SU-DHL-6 (cell line): Measurements from ENCODE around the gene EML1.

Experiments used
- CTCF ChIP-seq: fragments of 200-600 bp; sonication (generic); IDR thresholded peaks from one replicate; pipeline ENCODE4 v1.5.1; 2017; ENCODE audit warnings: antibody characterized with exemption, mild to moderate bottlenecking, low read length, moderate library complexity; ENCODE audit not compliant: insufficient read depth, poor library complexity, severe bottlenecking
- EZH2phosphoT487 ChIP-seq: fragments of 200-600 bp; sonication (generic), shearing (Covaris generic); conservative IDR thresholded peaks from 2 replicates; pipeline ENCODE4 v1.6.1; 2018; ENCODE audit warnings: mild to moderate bottlenecking, antibody characterized with exemption, low read length, moderate library complexity, mixed read lengths

DNA sequence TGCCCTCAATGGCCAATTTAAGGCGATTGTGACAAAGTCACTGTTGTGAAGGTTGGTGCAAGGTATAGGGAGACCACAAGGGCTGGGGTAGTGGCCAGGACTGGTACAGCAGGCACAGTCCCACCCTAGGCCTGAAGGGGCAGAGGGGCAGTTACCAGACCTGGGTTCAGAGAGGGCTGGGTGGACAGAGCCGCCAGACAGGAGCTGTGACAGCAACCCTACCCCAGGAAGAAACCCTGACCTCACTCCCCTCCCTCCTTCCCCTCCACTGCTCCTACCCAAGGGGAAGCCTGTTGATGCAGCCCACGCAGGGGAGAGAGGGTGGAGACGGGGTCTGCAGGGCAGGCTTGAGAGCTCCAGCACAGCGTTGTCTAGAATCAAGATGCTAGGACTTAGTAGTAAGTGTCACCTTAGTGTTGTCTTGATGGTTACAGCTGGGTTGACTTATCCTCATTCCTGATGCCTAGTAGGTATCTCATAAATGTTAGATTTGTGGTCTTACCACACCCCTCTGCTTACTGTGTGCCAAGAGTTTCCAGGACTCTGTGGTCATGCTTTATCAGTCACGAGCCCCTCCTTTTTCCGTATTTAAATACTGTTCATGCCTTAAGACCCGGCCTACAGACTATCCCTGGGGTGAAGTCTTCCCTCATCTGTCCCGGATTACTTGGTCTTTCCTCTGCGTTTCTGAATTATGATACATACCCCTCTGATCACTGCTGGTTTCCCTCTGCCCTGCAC, 14.4 kb downstream of the EML1 start:
- no peak for TF ChIP-seq CTCF
- no peak for TF ChIP-seq EZH2phosphoT487
